Colonic mucosa (tissue), 4 donors: ENCODE data around the gene SPPL2A. TPM values are rescaled to one million over a fixed set of nuclear protein-coding genes. Genes with fewer than 3 reads are reported as not detected.

ENCODE experiments used
- DNase-seq: peaks from one replicate; pipeline ENCODE4 v3.0.0-alpha.2; 2020
- H3K27ac ChIP-seq: fragments of 200-600 bp; one replicate; pipeline ENCODE4 v1.8.0; 2021
- H3K27me3 ChIP-seq: fragments of 200-600 bp; one replicate; pipeline ENCODE4 v1.8.0; 2021
- H3K36me3 ChIP-seq: fragments of 200-600 bp; one replicate; pipeline ENCODE4 v1.8.0; 2021
- H3K4me1 ChIP-seq: fragments of 200-600 bp; one replicate; pipeline ENCODE4 v1.8.0; 2021; ENCODE audit warnings: mild to moderate bottlenecking
- H3K4me3 ChIP-seq: fragments of 200-600 bp; one replicate; pipeline ENCODE4 v1.8.0; 2021
- H3K9ac ChIP-seq, 2 donors: one replicate each; pipeline ENCODE4 v1.7.0; 2013; ENCODE audit warnings: control low read depth in 2 of 2, low read depth in 2 of 2, low read length in 2 of 2
- H3K9me3 ChIP-seq: fragments of 200-600 bp; one replicate; pipeline ENCODE4 v1.8.0; 2021
- CTCF ChIP-seq: fragments of 200-600 bp; IDR thresholded peaks from one replicate; pipeline ENCODE4 v1.8.0; 2022; ENCODE audit warnings: antibody characterized with exemption, mild to moderate bottlenecking
- intact Hi-C: fragments of 100-400 bp; cut with DNase I; formaldehyde crosslinking; loops from one replicate; pipeline ENCODE4 v1.14.1; 2022
- total RNA-seq, 2 donors: library from RNA; stranded (reverse); fragmentation: NEBNext Ultra II Directional in 1 of 2; extraction: Animal tissue kit (Norgen Biotek cat#: 25700) in 1 of 2; gene quantifications; one replicate each; pipeline ENCODE4 v1.2.1, GENCODE V29; 2021
- donor health status: healthy.
- donor health status: DM: no; HTN: no; CAD: no.
- donor health status: DM: no; HTN: no; CAD: no.

Gene SPPL2A
- total RNA-seq, 2 donors from 2014 or later = 190 to 308 TPM

- no peak overlapping the region for H3K27ac ChIP-seq
- H3K4me1 ChIP-seq = no peaks in the 10 kb centered on the region
- H3K9me3 ChIP-seq = no peaks in the 10 kb centered on the region
- H3K27me3 ChIP-seq = no peaks in the 10 kb centered on the region
- peaks cover 4% of the 10 kb centered on the region for H3K36me3 ChIP-seq
- DNase-seq = no peak
- H3K9ac ChIP-seq = no peak overlapping the region
- TF ChIP-seq CTCF = no peak
- intact Hi-C loops = no loop called here
- H3K4me3 ChIP-seq = no peak overlapping the region
Observed at GRCh38 chr15:50655555-50655954, 110.0 kb downstream of the SPPL2A start.

- intact Hi-C loops = no loop called here
- Histone ChIP-seq H3K9ac (no peak overlapping the region), H3K27ac (no peak overlapping the region), H3K4me3 (no peak overlapping the region), H3K36me3 (peaks cover 5% of the 10 kb centered on the region), H3K9me3 (no peaks in the 10 kb centered on the region), H3K4me1 (no peaks in the 10 kb centered on the region), H3K27me3 (no peaks in the 10 kb centered on the region)
- no peak for DNase-seq
- no peak for TF ChIP-seq CTCF
Observed at GRCh38 chr15:50653156-50653743, 112.3 kb downstream of the SPPL2A start.

- H3K9ac ChIP-seq = no peak overlapping the region
- no peaks in the 10 kb centered on the region for H3K9me3 ChIP-seq
- intact Hi-C loops = no loop called here
- no peaks in the 10 kb centered on the region for H3K27me3 ChIP-seq
- DNase-seq = no peak
- no peak overlapping the region for H3K4me3 ChIP-seq
- H3K27ac ChIP-seq = no peak overlapping the region
- H3K4me1 ChIP-seq = no peaks in the 10 kb centered on the region
- no peak for TF ChIP-seq CTCF
- H3K36me3 ChIP-seq = peaks cover 5% of the 10 kb centered on the region
Observed at GRCh38 chr15:50652671-50653070, 112.8 kb downstream of the SPPL2A start.

Other genes with a start within 250 kb of the SPPL2A start
- gene USP50, start 219.0 kb downstream of the SPPL2A start, total RNA-seq = not detected
- 10 to 100 TPM; 28.3 to 34.7 TPM for gene TRPM7, start 78.9 kb downstream of the SPPL2A start, total RNA-seq
- 10 to 100 TPM in 1 of 2 donors, 1 to 10 TPM in 1; 9.7 to 11.7 TPM for gene AP4E1, start 143.0 kb upstream of the SPPL2A start, total RNA-seq